SK-N-MC (cell line): ENCODE results near the gene FOXP1.

Experiments used
- DNase-seq: peaks from one replicate; pipeline ENCODE4 v3.0.0-alpha.2; 2011; ENCODE audit warnings: low read depth, low spot score
- H3K27ac ChIP-seq: fragments of 200-600 bp; sonication (generic); 2 replicates; pipeline ENCODE4 v1.5.1; 2016; ENCODE audit warnings: mixed run types
- H3K36me3 ChIP-seq: fragments of 200-600 bp; sonication (generic); 2 replicates; pipeline ENCODE4 v1.6.1; 2017; ENCODE audit warnings: antibody characterized with exemption, low read length, mixed read lengths; ENCODE audit not compliant: insufficient read depth
- H3K4me3 ChIP-seq: fragments of 200-600 bp; sonication (generic); 2 replicates; pipeline ENCODE4 v1.5.1; 2016
- H3K9ac ChIP-seq: fragments of 200-600 bp; sonication (generic); 2 replicates; pipeline ENCODE4 v1.8.0; 2017; ENCODE audit warnings: mixed run types, mixed read lengths; ENCODE audit not compliant: insufficient read length
- H3K9me3 ChIP-seq: fragments of 200-600 bp; sonication (generic); 2 replicates; pipeline ENCODE4 v1.6.1; 2017; ENCODE audit warnings: low read depth, mild to moderate bottlenecking, antibody characterized with exemption, low read length, moderate library complexity, mixed read lengths
- EZH2 ChIP-seq: fragments of 200-600 bp; sonication (generic); IDR thresholded peaks from one replicate; pipeline ENCODE4 v1.6.1; 2017; ENCODE audit warnings: antibody characterized with exemption
- FOXP2 ChIP-seq: optimal IDR thresholded peaks from 2 replicates; pipeline ENCODE3; 2011; ENCODE audit warnings: mild to moderate bottlenecking, moderate library complexity; ENCODE audit not compliant: insufficient read depth; ENCODE audit errors: extremely low read length, control extremely low read depth
- POLR2AphosphoS5 ChIP-seq: IDR thresholded peaks from 2 replicates; pipeline ENCODE4 v1.6.1; 2012; ENCODE audit warnings: mild to moderate bottlenecking, low read depth, low read length, borderline replicate concordance

The FOXP1 gene

DNA sequence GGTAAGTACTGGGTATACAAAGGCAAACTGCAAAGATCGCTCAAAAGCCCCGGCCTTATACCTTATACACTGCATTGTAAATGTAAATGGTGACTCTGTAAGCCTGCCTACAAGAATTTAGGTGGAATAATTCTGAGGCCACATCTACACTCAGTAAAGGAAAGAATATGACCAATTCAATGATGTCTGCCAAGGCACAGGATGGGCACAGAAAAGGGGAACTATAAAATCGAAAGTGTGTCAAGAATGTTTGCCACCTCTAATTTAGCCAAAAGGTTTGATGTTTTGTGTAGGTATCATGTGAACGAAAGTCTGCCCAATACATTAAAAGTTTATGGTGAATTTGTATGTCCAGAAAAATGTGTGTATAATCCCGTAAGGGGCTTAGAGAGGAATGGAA lies 96.1 kb downstream of the FOXP1 start:
- Histone ChIP-seq H3K9me3 (no peaks in the 10 kb centered on the region), H3K4me3 (no peak overlapping the region), H3K36me3 (peaks cover 10% of the 10 kb centered on the region; the same call in 1 of the 2 replicates), H3K27ac (no peak overlapping the region), H3K9ac (no peak overlapping the region)
- TF ChIP-seq POLR2AphosphoS5: no peak
- DNase-seq: no peak

DNA sequence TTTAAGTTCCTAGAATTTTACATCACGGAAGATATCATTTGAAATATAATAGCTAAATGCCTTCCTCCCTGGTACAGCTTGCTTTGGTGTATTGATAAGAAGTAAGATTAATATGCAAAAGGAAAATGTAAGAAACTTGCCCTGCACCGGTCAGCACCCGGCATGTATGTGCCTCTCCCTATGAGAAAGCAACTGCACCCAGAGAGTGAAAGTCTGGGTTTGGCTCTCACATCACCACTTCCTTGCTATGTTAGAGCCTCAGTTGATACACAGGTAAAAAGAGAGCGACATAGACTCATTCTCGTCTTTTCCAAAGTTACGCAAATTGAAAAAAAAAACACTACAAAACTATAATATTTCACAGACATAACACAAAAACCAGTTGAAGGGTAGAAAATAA lies 96.7 kb downstream of the FOXP1 start:
- Histone ChIP-seq H3K36me3 (peaks cover 9% of the 10 kb centered on the region; the same call in 1 of the 2 replicates), H3K27ac (no peak overlapping the region), H3K4me3 (no peak overlapping the region), H3K9me3 (no peaks in the 10 kb centered on the region), H3K9ac (no peak overlapping the region)
- no peak for DNase-seq
- TF ChIP-seq FOXP2 (no peak), POLR2AphosphoS5 (no peak), EZH2 (no peak)

DNA sequence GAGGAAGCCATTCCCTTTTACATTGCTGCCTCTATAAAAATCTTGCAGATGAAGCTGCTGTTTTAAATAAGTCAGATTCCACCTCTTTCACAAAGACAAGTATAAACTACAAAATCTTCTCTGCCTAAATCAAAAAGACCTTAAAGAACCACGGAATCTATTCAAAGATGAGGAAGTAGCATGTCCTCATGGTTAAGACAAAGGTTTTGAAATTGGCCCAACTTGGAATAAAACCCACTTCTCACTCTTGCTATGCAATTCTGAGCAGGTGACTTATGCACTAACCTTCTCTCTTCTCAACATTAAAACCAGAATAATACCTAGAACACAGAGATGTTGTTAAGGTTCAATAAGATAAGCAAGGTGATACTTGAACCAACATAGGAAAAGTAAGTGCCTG lies 97.6 kb downstream of the FOXP1 start:
- no peak overlapping the region for H3K9ac ChIP-seq
- H3K9me3 ChIP-seq: no peaks in the 10 kb centered on the region
- H3K36me3 ChIP-seq: no peaks in the 10 kb centered on the region; the same call in 1 of the 2 replicates
- H3K4me3 ChIP-seq: no peak overlapping the region
- DNase-seq: no peak
- TF ChIP-seq FOXP2 (no peak), EZH2 (no peak)
- H3K27ac ChIP-seq: no peak overlapping the region

DNA sequence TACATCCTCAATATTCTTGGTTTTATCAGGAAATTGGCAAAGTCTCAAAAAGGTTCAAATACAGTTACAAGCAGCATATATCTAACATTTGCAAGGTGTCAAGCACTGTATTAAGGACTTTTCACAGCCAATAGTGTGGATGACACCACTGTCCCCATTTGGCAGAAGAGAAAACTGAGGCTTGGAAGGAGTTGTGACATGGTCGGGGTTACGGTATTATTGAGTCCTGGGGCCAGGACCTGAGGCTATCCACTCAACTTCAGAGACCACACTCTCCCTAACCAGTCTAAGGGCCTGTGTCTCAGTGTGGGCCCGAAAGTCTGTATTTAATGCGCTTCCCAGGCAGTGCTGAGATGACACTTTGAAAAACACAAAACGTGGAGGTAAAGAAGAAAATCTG lies 99.1 kb downstream of the FOXP1 start:
- H3K9me3 ChIP-seq: no peaks in the 10 kb centered on the region
- no peak overlapping the region for H3K27ac ChIP-seq
- TF ChIP-seq POLR2AphosphoS5: no peak
- no peak for TF ChIP-seq EZH2
- DNase-seq: no peak
- H3K36me3 ChIP-seq: no peaks in the 10 kb centered on the region
- no peak overlapping the region for H3K9ac ChIP-seq
- no peak overlapping the region for H3K4me3 ChIP-seq

DNA sequence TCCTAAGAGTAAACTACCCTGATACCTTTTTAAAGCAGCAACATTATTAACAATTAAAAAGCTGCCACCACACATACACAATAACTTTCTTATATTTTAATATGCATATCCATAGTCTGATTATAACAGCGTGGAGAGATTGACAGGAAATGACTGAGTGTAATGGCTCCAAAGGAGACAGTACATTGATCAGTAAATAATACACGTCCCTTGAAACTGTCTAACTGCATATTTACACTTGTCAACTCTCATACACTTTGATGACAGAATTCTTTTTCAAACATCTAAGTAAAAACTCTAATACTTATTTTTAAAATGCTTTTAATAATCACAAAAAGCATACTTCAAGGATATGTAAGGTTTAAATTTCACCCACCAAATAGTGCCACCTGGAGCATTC lies 99.5 kb downstream of the FOXP1 start:
- TF ChIP-seq FOXP2: no peak
- TF ChIP-seq POLR2AphosphoS5: no peak
- TF ChIP-seq EZH2: no peak
- no peaks in the 10 kb centered on the region for H3K9me3 ChIP-seq
- no peak overlapping the region for H3K4me3 ChIP-seq
- H3K27ac ChIP-seq: no peak overlapping the region
- DNase-seq: no peak
- H3K9ac ChIP-seq: no peak overlapping the region
- no peaks in the 10 kb centered on the region for H3K36me3 ChIP-seq

DNA sequence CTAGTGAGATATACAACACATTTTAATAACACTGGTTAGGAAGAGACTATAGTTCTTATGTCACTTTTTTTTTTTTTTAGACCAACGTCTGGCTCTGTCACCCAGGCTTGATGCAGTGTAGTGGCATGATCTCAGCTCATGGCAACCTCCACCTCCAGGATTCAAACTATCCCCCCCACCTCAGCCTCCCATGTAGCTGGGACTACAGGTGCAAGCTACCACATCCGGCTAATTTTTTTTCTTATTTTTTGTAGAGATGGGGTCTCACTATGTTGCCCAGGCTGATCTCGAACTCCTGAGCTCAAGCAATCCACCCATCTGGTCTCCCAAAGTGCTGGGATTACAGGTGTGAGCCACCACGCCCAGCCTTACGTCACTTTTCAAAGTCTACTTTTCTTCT lies 100.8 kb downstream of the FOXP1 start:
- H3K27ac ChIP-seq: no peak overlapping the region
- DNase-seq: no peak
- no peak overlapping the region for H3K4me3 ChIP-seq
- no peaks in the 10 kb centered on the region for H3K36me3 ChIP-seq
- H3K9me3 ChIP-seq: no peaks in the 10 kb centered on the region
- no peak overlapping the region for H3K9ac ChIP-seq
- TF ChIP-seq POLR2AphosphoS5 (no peak), EZH2 (no peak), FOXP2 (no peak)

DNA sequence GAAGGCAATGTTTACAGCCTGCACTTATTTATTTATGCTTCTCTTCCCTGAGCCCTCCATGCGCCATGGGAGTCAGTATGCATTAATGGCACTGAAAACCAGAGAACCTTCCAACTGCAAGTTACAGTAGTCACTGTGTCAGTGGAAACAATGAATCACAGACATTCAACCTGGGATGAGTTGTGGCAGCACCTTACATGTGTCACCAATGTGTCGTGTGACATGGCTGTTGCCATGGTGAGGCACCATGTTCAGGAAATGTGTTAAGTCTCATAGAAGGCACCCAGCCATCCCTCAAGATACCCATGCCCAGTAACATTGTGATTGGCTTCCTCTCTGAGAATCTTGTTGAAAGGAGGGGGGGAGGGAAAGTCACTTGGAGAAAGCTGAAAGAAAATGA lies 105.0 kb downstream of the FOXP1 start:
- no peak overlapping the region for H3K9ac ChIP-seq
- H3K9me3 ChIP-seq: no peaks in the 10 kb centered on the region
- no peak for DNase-seq
- H3K36me3 ChIP-seq: no peaks in the 10 kb centered on the region
- no peak for TF ChIP-seq FOXP2
- TF ChIP-seq EZH2: no peak
- no peak for TF ChIP-seq POLR2AphosphoS5
- H3K27ac ChIP-seq: no peak overlapping the region
- no peak overlapping the region for H3K4me3 ChIP-seq

DNA sequence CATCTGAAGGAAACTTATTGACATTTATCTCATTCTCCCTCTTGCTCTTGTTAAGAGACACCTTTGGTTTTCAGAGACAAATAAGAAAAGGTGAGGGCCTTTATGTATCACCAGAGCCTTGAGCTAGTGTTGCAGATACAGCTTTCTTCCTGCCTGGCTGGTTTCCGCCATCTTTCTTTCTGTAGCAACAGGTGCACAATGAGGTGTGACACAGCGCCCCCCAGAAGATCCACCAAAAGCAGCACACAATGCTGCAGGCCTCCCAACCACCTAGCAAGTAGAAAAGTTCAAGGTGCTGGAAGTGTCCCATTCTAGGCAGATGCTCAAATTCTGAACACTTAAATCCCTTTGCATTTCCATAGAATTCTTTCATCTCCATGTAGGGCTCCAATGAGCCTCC lies 106.6 kb downstream of the FOXP1 start:
- DNase-seq: no peak
- Histone ChIP-seq H3K27ac (no peak overlapping the region), H3K36me3 (no peaks in the 10 kb centered on the region), H3K9ac (no peak overlapping the region), H3K9me3 (no peaks in the 10 kb centered on the region), H3K4me3 (no peak overlapping the region)
- TF ChIP-seq POLR2AphosphoS5 (no peak), FOXP2 (no peak), EZH2 (no peak)

DNA sequence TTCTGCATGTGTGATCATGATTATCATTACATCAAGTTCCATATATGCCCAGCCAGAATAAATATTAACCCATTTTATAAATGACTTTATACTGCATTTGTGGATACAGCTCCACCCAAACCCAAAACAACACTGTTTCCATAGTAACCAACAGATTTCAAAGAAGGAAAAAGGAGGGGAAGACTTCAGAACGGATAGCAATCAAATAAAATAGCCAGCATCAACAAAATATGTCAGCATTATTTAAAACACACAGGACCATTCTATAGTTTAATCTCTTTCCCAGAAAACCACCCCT lies 114.4 kb downstream of the FOXP1 start:
- TF ChIP-seq FOXP2: no peak
- TF ChIP-seq POLR2AphosphoS5: no peak
- TF ChIP-seq EZH2: no peak
- H3K9ac ChIP-seq: no peak overlapping the region

More for the DNA sequence above, 114.4 kb downstream of the FOXP1 start:
- Histone ChIP-seq H3K36me3 (no peaks in the 10 kb centered on the region), H3K4me3 (no peak overlapping the region), H3K27ac (no peak overlapping the region), H3K9me3 (no peaks in the 10 kb centered on the region)
- no peak for DNase-seq
